H9 (cell line): ENCODE measurements around the gene HAGH. TPM values are rescaled to one million over a fixed set of nuclear protein-coding genes. Genes with fewer than 3 reads are reported as not detected.
A peak's percentile ranks its signal among the peaks of the same experiment; 100 is the strongest.

Experiments
- DNase-seq: peaks from one replicate; pipeline ENCODE4 v3.0.0-alpha.2; 2017
- H2AFZ ChIP-seq: one replicate; pipeline ENCODE4 v1.6.1; 2013; ENCODE audit warnings: mild to moderate bottlenecking, low read length, control low read depth, moderate library complexity
- H2AK5ac ChIP-seq: 2 replicates; pipeline ENCODE4 v1.6.1; 2013; ENCODE audit warnings: low read length, control low read depth, mixed read lengths; ENCODE audit not compliant: insufficient read length
- H2BK120ac ChIP-seq: one replicate; pipeline ENCODE4 v1.6.1; 2013; ENCODE audit warnings: low read depth, mild to moderate bottlenecking, low read length, control low read depth, inconsistent platforms; ENCODE audit not compliant: poor library complexity, severe bottlenecking
- H2BK12ac ChIP-seq: 2 replicates; pipeline ENCODE4 v1.6.1; 2013; ENCODE audit warnings: low read length, control low read depth, mixed read lengths, low read depth; ENCODE audit not compliant: insufficient read length
- H2BK15ac ChIP-seq: 2 replicates; pipeline ENCODE4 v1.6.1; 2013; ENCODE audit warnings: low read depth, low read length, control low read depth
- H2BK20ac ChIP-seq: one replicate; pipeline ENCODE4 v1.6.1; 2013; ENCODE audit warnings: low read depth, mild to moderate bottlenecking, low read length, control low read depth, inconsistent platforms; ENCODE audit not compliant: poor library complexity, severe bottlenecking
- H2BK5ac ChIP-seq: 2 replicates; pipeline ENCODE4 v1.6.1; 2013; ENCODE audit warnings: low read length, control low read depth, mixed read lengths; ENCODE audit not compliant: insufficient read length
- H3K14ac ChIP-seq: 2 replicates; pipeline ENCODE4 v1.6.1; 2013; ENCODE audit warnings: low read length, control low read depth; ENCODE audit not compliant: insufficient read depth
- H3K18ac ChIP-seq: 2 replicates; pipeline ENCODE4 v1.6.1; 2013; ENCODE audit warnings: low read depth, mild to moderate bottlenecking, mixed read lengths, low read length, control low read depth; ENCODE audit not compliant: insufficient read length
- H3K23ac ChIP-seq: 2 replicates; pipeline ENCODE4 v1.6.1; 2013; ENCODE audit warnings: low read length, control low read depth, mixed read lengths, low read depth; ENCODE audit not compliant: insufficient read length
- H3K23me2 ChIP-seq: 2 replicates; pipeline ENCODE4 v1.6.1; 2013; ENCODE audit warnings: low read depth, mild to moderate bottlenecking, mixed read lengths, low read length, control low read depth; ENCODE audit not compliant: insufficient read length, poor library complexity, severe bottlenecking
- H3K27ac ChIP-seq: 2 replicates; pipeline ENCODE4 v1.5.1; 2013; ENCODE audit warnings: low read length, control low read depth, mixed read lengths, low read depth; ENCODE audit not compliant: insufficient read length
- H3K27me3 ChIP-seq: 2 replicates; pipeline ENCODE4 v1.6.1; 2013; ENCODE audit warnings: low read length, control low read depth, inconsistent platforms; ENCODE audit not compliant: insufficient read depth
- H3K4ac ChIP-seq: 2 replicates; pipeline ENCODE4 v1.6.1; 2013; ENCODE audit warnings: low read depth, mild to moderate bottlenecking, control low read depth, inconsistent platforms, low read length, moderate library complexity
- H3K4me1 ChIP-seq: 2 replicates; pipeline ENCODE4 v1.6.1; 2013; ENCODE audit warnings: low read length, control low read depth, inconsistent platforms; ENCODE audit not compliant: insufficient read depth
- H3K4me2 ChIP-seq: 2 replicates; pipeline ENCODE4 v1.6.1; 2013; ENCODE audit warnings: low read length, control low read depth, mixed read lengths; ENCODE audit not compliant: insufficient read length, insufficient read depth
- H3K56ac ChIP-seq: 2 replicates; pipeline ENCODE4 v1.6.1; 2013; ENCODE audit warnings: low read depth, mild to moderate bottlenecking, mixed read lengths, low read length, control low read depth; ENCODE audit not compliant: insufficient read length
- H3K79me1 ChIP-seq: 2 replicates; pipeline ENCODE4 v1.6.1; 2013; ENCODE audit warnings: low read depth, mild to moderate bottlenecking, moderate library complexity, low read length, control low read depth, inconsistent platforms; ENCODE audit not compliant: insufficient read depth, poor library complexity, severe bottlenecking
- H3K79me2 ChIP-seq: 2 replicates; pipeline ENCODE4 v1.6.1; 2013; ENCODE audit warnings: low read length, control low read depth, inconsistent platforms; ENCODE audit not compliant: insufficient read depth
- H3K9ac ChIP-seq: 2 replicates; pipeline ENCODE4 v1.6.1; 2013; ENCODE audit warnings: low read length, control low read depth, mixed read lengths; ENCODE audit not compliant: insufficient read length; ENCODE audit errors: extremely low read depth
- H3K9me3 ChIP-seq: one replicate; pipeline ENCODE4 v1.6.1; 2013; ENCODE audit warnings: low read depth, low read length, inconsistent platforms; ENCODE audit not compliant: control insufficient read depth
- H3T11ph ChIP-seq: one replicate; pipeline ENCODE4 v1.6.1; 2013; ENCODE audit warnings: mild to moderate bottlenecking, low read length, control low read depth, inconsistent platforms
- H4K20me1 ChIP-seq: one replicate; pipeline ENCODE4 v1.6.1; 2013; ENCODE audit not compliant: control insufficient read depth, insufficient read length, insufficient read depth
- H4K5ac ChIP-seq: 2 replicates; pipeline ENCODE4 v1.6.1; 2013; ENCODE audit warnings: low read depth, mild to moderate bottlenecking, mixed read lengths, low read length, control low read depth; ENCODE audit not compliant: insufficient read length
- H4K8ac ChIP-seq: replicated peaks from 2 replicates; pipeline ENCODE4 v1.6.1; 2013; ENCODE audit warnings: low read length, control low read depth, mixed read lengths, low read depth; ENCODE audit not compliant: insufficient read length
- H4K91ac ChIP-seq: 2 replicates; pipeline ENCODE4 v1.6.1; 2013; ENCODE audit warnings: low read depth, mild to moderate bottlenecking, moderate library complexity, mixed read lengths, low read length, control low read depth; ENCODE audit not compliant: insufficient read length
- H3K27ac Mint-ChIP-seq, 3 experiments: 2 replicates in 2 of 3; 3 replicates in 1 of 3; pipeline ENCODE4 v1.8.0; 2020 to 2021; ENCODE audit warnings: mixed read lengths in 3 of 3, mild to moderate bottlenecking in 1 of 3, moderate library complexity in 1 of 3
- H3K27me3 Mint-ChIP-seq: 2 replicates; pipeline ENCODE4 v1.8.0; 2021; ENCODE audit warnings: low read depth, mild to moderate bottlenecking, moderate library complexity, mixed read lengths
- H3K36me3 Mint-ChIP-seq, 3 experiments: 2 replicates in 2 of 3; 3 replicates in 1 of 3; pipeline ENCODE4 v1.8.0; 2020 to 2021; ENCODE audit warnings: low read depth in 3 of 3, mixed read lengths in 3 of 3; ENCODE audit not compliant: insufficient read depth in 1 of 3
- H3K4me1 Mint-ChIP-seq, 2 experiments: 2 replicates each; pipeline ENCODE4 v1.8.0; 2020; ENCODE audit warnings: mixed read lengths in 2 of 2
- H3K4me3 Mint-ChIP-seq, 2 experiments: 2 replicates in 1 of 2; 3 replicates in 1 of 2; pipeline ENCODE4 v1.8.0; 2020 to 2021; ENCODE audit warnings: mild to moderate bottlenecking in 2 of 2, mixed read lengths in 2 of 2, moderate library complexity in 1 of 2
- H3K9me3 Mint-ChIP-seq, 2 experiments: 2 replicates in 1 of 2; 3 replicates in 1 of 2; pipeline ENCODE4 v1.8.0; 2020; ENCODE audit warnings: mild to moderate bottlenecking in 2 of 2, mixed read lengths in 2 of 2, moderate library complexity in 1 of 2
- WGBS: extraction: QIAGEN DNeasy Blood & Tissue Kit; methylation state at CpG from one replicate; pipeline ENCODE4 v1.1.7; 2013; ENCODE audit warnings: missing lambda C conversion rate, low lambda C conversion rate, mixed read lengths; ENCODE audit not compliant: insufficient read length; ENCODE audit errors: extremely low coverage; 5-methylcytosine and 5-hydroxymethylcytosine counted together
- total RNA-seq: library from RNA; stranded (reverse); gene quantifications from 2 replicates; pipeline ENCODE4 v1.2.1, GENCODE V29; 2021
- TF ChIP-seq, protein P1 (sequence below): fragments of 200-600 bp; sonication (generic); conservative IDR thresholded peaks from 3 replicates; pipeline ENCODE4 v1.8.0; 2021; ENCODE audit warnings: antibody characterized with exemption, mild to moderate bottlenecking

The HAGH gene
- total RNA-seq, 1 experiment from 2014 or later = 30.0 TPM

GRCh38 chr16:1779234-1779701, 47.4 kb downstream of the HAGH start:
- Mint-ChIP-seq H3K36me3 (peaks cover 0 to 42% (median 8%) of the 10 kb centered on the region in 3 experiments; a peak in 4 of 7 replicates), H3K4me1 (peaks cover 7 to 14% of the 10 kb centered on the region in 2 experiments), H3K27me3 (peaks cover 2% of the 10 kb centered on the region; the same call in 1 of the 2 replicates), H3K4me3 (no peak overlapping the region), H3K27ac (peak overlapping the region in 1 of 3 experiments; percentile 12; a peak in 1 of 7 replicates), H3K9me3 (no peaks in the 10 kb centered on the region)
- Histone ChIP-seq H2AK5ac (no peak overlapping the region), H3K27ac (no peak overlapping the region), H2BK12ac (no peak overlapping the region), H3T11ph (no peak overlapping the region), H3K4me2 (no peak overlapping the region), H3K14ac (no peak overlapping the region), H3K27me3 (no peaks in the 10 kb centered on the region), H2BK20ac (no peak overlapping the region), H3K56ac (no peak overlapping the region), H3K4ac (no peak overlapping the region), H4K91ac (no peak overlapping the region), H3K9me3 (no peaks in the 10 kb centered on the region), H4K5ac (no peak overlapping the region), H4K8ac (no peak overlapping the region), H3K4me1 (no peaks in the 10 kb centered on the region; the same call in 1 of the 2 replicates), H2BK5ac (no peak overlapping the region), H4K20me1 (no peaks in the 10 kb centered on the region), H2BK120ac (no peak overlapping the region), H3K79me1 (peaks cover 3% of the 10 kb centered on the region), H3K9ac (no peak overlapping the region), H3K23ac (no peak overlapping the region), H3K18ac (no peak overlapping the region), H2BK15ac (no peak overlapping the region), H2AFZ (no peak overlapping the region), H3K79me2 (peaks cover 3% of the 10 kb centered on the region; the same call in 1 of the 2 replicates), H3K23me2 (peaks cover 5% of the 10 kb centered on the region)
- WGBS = no CpG with 5 or more reads among the region's 8 CpGs
- TF ChIP-seq, protein P1, sequence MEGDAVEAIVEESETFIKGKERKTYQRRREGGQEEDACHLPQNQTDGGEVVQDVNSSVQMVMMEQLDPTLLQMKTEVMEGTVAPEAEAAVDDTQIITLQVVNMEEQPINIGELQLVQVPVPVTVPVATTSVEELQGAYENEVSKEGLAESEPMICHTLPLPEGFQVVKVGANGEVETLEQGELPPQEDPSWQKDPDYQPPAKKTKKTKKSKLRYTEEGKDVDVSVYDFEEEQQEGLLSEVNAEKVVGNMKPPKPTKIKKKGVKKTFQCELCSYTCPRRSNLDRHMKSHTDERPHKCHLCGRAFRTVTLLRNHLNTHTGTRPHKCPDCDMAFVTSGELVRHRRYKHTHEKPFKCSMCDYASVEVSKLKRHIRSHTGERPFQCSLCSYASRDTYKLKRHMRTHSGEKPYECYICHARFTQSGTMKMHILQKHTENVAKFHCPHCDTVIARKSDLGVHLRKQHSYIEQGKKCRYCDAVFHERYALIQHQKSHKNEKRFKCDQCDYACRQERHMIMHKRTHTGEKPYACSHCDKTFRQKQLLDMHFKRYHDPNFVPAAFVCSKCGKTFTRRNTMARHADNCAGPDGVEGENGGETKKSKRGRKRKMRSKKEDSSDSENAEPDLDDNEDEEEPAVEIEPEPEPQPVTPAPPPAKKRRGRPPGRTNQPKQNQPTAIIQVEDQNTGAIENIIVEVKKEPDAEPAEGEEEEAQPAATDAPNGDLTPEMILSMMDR = no peak
- no peak for DNase-seq
